ENCODE data around the gene USP32. TPM values are rescaled to one million over a fixed set of nuclear protein-coding genes. Genes with fewer than 3 reads are reported as not detected.
"Not testable (repeated sequence)": the region's sequence is repeated elsewhere in the genome, so short reads cannot be mapped to it uniquely, and the experiment has no call there.

Gene USP32
- total and polyA plus RNA-seq, 2 donors (not counting 3 experiments of a cell fraction or from before 2014, with no cell fraction given) = 15.7 to 52.9 TPM

DNA sequence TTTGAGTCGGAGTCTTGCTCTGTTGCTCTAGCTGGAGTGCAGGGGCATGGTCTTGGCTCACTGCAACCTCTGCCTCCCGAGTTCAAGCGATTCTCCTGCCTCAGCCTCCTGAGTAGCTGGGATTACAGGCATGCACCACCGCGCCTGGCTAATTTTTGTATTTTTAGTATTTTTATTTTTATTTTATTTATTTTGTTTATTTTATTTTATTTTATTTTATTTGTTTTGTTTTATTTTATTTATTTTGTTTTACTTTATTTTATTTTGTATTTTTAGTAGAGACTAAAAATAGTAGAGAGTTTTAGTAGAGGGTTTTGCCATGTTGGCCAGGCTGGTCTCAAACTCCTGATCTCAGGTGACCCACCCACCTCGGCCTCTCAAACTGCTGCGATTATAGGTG lies 27.9 kb upstream of the USP32 start:
- H3K4me3 ChIP-seq (replicated peaks in 1 of 3; ENCODE audit: insufficient read depth in 1 of 3, low read depth in 1 of 3, low read length in 3 of 3); H4K20me1 ChIP-seq (replicated peaks; ENCODE audit: control insufficient read depth, extremely low read depth, insufficient read depth, low read length); H3K27me3 ChIP-seq (ENCODE audit: control insufficient read depth in 2 of 2, insufficient read depth in 2 of 2, low read length in 2 of 2); H3K79me2 ChIP-seq (ENCODE audit: control insufficient read depth, insufficient read depth, low read length); CTCF ChIA-PET; H3K9ac ChIP-seq (replicated peaks; ENCODE audit: extremely low read depth, insufficient read depth, low read length); DNase-seq (ENCODE audit: low read depth, low spot score); POLR2A ChIA-PET; dilution Hi-C loops (cut with MboI; ENCODE audit: extremely low pct_ligation_motif_present, low sequenced_read_pairs); FAIRE-seq; H3K27ac ChIP-seq (ENCODE audit: insufficient read depth, low read depth, low read length); H3K9me1 ChIP-seq (replicated peaks; ENCODE audit: control insufficient read depth, extremely low read depth, insufficient read depth, low read length); BruUV-seq (replicated peaks); H2AFZ ChIP-seq (ENCODE audit: low read depth, low read length); H3K4me1 ChIP-seq (ENCODE audit: control insufficient read depth, extremely low read depth, insufficient read depth, low read length); H3K9me3 ChIP-seq (replicated peaks; ENCODE audit: control insufficient read depth, insufficient read depth, low read length); H3K4me2 ChIP-seq (ENCODE audit: insufficient read depth, low read length); H3K36me3 ChIP-seq (ENCODE audit: control insufficient read depth in 2 of 2, extremely low read depth in 1 of 2, insufficient read depth in 2 of 2, low read length in 2 of 2): not testable (repeated sequence)
- intact Hi-C loops (cut with micrococcal nuclease) = loop anchor here (2.0 kb wide), 2 partner anchors 27 to 189 kb away; partner anchors contain the start of gene USP32

DNA sequence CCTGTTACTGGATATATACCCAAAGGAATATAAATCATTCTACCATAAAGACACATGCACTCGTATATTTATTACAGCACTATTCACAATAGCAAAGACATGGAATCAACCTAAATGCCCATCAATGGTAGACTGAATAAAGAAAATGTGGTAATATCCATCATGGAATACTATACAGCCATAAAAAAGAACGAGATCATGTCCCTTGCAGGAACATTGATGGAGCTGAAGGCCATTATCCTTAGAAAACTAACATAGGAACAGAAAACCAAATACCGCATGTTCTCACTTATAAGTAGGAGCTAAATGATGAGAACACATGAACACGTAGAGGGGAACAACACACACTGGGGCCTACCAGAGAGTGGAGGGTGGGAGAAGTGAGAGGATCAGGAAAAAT lies 27.1 kb upstream of the USP32 start:
- H3K27me3 ChIP-seq (ENCODE audit: control insufficient read depth in 2 of 2, insufficient read depth in 2 of 2, low read length in 2 of 2); H3K36me3 ChIP-seq (ENCODE audit: control insufficient read depth in 2 of 2, extremely low read depth in 1 of 2, insufficient read depth in 2 of 2, low read length in 2 of 2); dilution Hi-C loops (cut with MboI; ENCODE audit: extremely low pct_ligation_motif_present, low sequenced_read_pairs); H4K20me1 ChIP-seq (replicated peaks; ENCODE audit: control insufficient read depth, extremely low read depth, insufficient read depth, low read length); BruUV-seq (replicated peaks); POLR2A ChIA-PET; intact Hi-C loops (cut with micrococcal nuclease); H3K9me1 ChIP-seq (replicated peaks; ENCODE audit: control insufficient read depth, extremely low read depth, insufficient read depth, low read length); DNase-seq (ENCODE audit: low read depth, low spot score); H3K4me3 ChIP-seq (replicated peaks in 1 of 3; ENCODE audit: insufficient read depth in 1 of 3, low read depth in 1 of 3, low read length in 3 of 3); H3K9ac ChIP-seq (replicated peaks; ENCODE audit: extremely low read depth, insufficient read depth, low read length); H3K4me2 ChIP-seq (ENCODE audit: insufficient read depth, low read length); H2AFZ ChIP-seq (ENCODE audit: low read depth, low read length); FAIRE-seq; H3K79me2 ChIP-seq (ENCODE audit: control insufficient read depth, insufficient read depth, low read length); H3K27ac ChIP-seq (ENCODE audit: insufficient read depth, low read depth, low read length); H3K4me1 ChIP-seq (ENCODE audit: control insufficient read depth, extremely low read depth, insufficient read depth, low read length); H3K9me3 ChIP-seq (replicated peaks; ENCODE audit: control insufficient read depth, insufficient read depth, low read length): not testable (repeated sequence)
- CTCF ChIA-PET = interaction anchor here (0.8 kb wide), 1 partner anchor 27 kb away, joined by 3 read pairs; the partner anchor contains the start of gene USP32

DNA sequence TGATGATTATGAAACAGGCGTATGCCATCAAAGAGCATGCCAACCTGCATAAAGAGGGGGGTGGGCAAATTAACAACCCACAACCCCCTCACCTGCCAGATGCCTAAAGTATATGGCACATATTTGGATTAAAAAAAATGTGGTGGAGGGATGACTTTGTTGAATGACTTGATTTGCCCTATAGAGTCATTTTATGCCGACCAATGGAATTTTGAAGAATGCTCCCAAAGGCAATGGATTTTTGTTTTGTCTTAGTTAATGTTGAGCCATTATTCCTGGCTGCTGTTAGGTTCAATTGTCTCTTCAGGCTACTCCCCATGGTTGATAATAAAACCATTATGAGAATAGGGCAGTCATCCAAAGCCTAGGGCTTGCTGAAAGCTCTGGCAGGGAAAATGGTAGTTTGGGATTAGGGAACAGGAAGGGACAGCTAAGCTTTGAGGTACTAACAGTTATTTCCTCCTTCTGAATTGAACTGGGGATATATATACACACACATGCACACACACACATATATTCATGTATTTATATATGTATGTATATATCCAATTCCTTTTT lies 24.5 kb upstream of the USP32 start:
- no peak overlapping the region for H3K27ac ChIP-seq (ENCODE audit: insufficient read depth, low read depth, low read length)
- no peaks in the 10 kb centered on the region for H3K79me2 ChIP-seq (ENCODE audit: control insufficient read depth, insufficient read depth, low read length)
- H2AFZ ChIP-seq (ENCODE audit: low read depth, low read length) = no peak overlapping the region
- TF ChIP-seq, protein P1, sequence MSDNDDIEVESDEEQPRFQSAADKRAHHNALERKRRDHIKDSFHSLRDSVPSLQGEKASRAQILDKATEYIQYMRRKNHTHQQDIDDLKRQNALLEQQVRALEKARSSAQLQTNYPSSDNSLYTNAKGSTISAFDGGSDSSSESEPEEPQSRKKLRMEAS (IDR thresholded peaks at IDR 0.05; ENCODE audit: insufficient read depth, insufficient read length) = no peak
- TF ChIP-seq POLR2A (IDR thresholded peaks at IDR 0.05; ENCODE audit: low read depth, low read length) (no peak), JUN (IDR thresholded peaks at IDR 0.05; ENCODE audit: borderline replicate concordance, insufficient read depth, insufficient read length, low read depth) (no peak), FOS (IDR thresholded peaks at IDR 0.05; ENCODE audit: borderline replicate concordance, insufficient read depth, low read length) (no peak), EZH2 (IDR thresholded peaks at IDR 0.05; ENCODE audit: borderline replicate concordance, low read depth, low read length, severe bottlenecking) (no peak), POLR2AphosphoS5 (IDR thresholded peaks at IDR 0.05; ENCODE audit: insufficient read depth, low read depth, low read length) (no peak), GATA2 (IDR thresholded peaks at IDR 0.05; ENCODE audit: insufficient read depth, insufficient read length, low read depth, low read length) (no peak), MYC (IDR thresholded peaks at IDR 0.05; ENCODE audit: low read depth, low read length) (no peak)
- TF ChIP-seq, protein P2, sequence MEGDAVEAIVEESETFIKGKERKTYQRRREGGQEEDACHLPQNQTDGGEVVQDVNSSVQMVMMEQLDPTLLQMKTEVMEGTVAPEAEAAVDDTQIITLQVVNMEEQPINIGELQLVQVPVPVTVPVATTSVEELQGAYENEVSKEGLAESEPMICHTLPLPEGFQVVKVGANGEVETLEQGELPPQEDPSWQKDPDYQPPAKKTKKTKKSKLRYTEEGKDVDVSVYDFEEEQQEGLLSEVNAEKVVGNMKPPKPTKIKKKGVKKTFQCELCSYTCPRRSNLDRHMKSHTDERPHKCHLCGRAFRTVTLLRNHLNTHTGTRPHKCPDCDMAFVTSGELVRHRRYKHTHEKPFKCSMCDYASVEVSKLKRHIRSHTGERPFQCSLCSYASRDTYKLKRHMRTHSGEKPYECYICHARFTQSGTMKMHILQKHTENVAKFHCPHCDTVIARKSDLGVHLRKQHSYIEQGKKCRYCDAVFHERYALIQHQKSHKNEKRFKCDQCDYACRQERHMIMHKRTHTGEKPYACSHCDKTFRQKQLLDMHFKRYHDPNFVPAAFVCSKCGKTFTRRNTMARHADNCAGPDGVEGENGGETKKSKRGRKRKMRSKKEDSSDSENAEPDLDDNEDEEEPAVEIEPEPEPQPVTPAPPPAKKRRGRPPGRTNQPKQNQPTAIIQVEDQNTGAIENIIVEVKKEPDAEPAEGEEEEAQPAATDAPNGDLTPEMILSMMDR (IDR thresholded peaks at IDR 0.05; ENCODE audit: extremely low read depth in 1 of 2, insufficient read depth in 1 of 2, low read depth in 1 of 2, low read length in 2 of 2) = no peak
- H3K9ac ChIP-seq (replicated peaks; ENCODE audit: extremely low read depth, insufficient read depth, low read length) = no peak overlapping the region
- no peaks in the 10 kb centered on the region for H4K20me1 ChIP-seq (replicated peaks; ENCODE audit: control insufficient read depth, extremely low read depth, insufficient read depth, low read length)
- FAIRE-seq (no peak), DNase-seq (ENCODE audit: low read depth, low spot score) (no peak)
- no peak overlapping the region for H3K4me2 ChIP-seq (ENCODE audit: insufficient read depth, low read length)
- CTCF ChIA-PET = no interaction called here
- POLR2A ChIA-PET = no interaction called here
- intact Hi-C loops (cut with micrococcal nuclease) (no loop called here), dilution Hi-C loops (cut with MboI; ENCODE audit: extremely low pct_ligation_motif_present, low sequenced_read_pairs) (no loop called here)
- H3K9me3 ChIP-seq (replicated peaks; ENCODE audit: control insufficient read depth, insufficient read depth, low read length) = no peaks in the 10 kb centered on the region
- no TSS peak for BruUV-seq (replicated peaks)
- no peaks in the 10 kb centered on the region for H3K9me1 ChIP-seq (replicated peaks; ENCODE audit: control insufficient read depth, extremely low read depth, insufficient read depth, low read length)
- no peaks in the 10 kb centered on the region for H3K27me3 ChIP-seq (ENCODE audit: control insufficient read depth in 2 of 2, insufficient read depth in 2 of 2, low read length in 2 of 2)
- peaks cover 3% of the 10 kb centered on the region for H3K4me1 ChIP-seq (ENCODE audit: control insufficient read depth, extremely low read depth, insufficient read depth, low read length)
- no peak overlapping the region for H3K4me3 ChIP-seq (replicated peaks in 1 of 3; ENCODE audit: insufficient read depth in 1 of 3, low read depth in 1 of 3, low read length in 3 of 3)
- no peaks in the 10 kb centered on the region for H3K36me3 ChIP-seq (ENCODE audit: control insufficient read depth in 2 of 2, extremely low read depth in 1 of 2, insufficient read depth in 2 of 2, low read length in 2 of 2)

Data from endothelial cell of umbilical vein (primary cell).